ENCODE data around the gene DHRSX.

Gene DHRSX

GRCh38 chrX:2500803-2501558 lies at the start of gene DHRSX, which contains the start of gene ZBED1:
DHRSX (minus strand) TSS chrX:2500976; CDS start chrX:2500925, 51 bp downstream.
ZBED1 (minus strand) TSS chrX:2500976; CDS start chrX:2490719, 10,257 bp downstream.
- ChIA-PET POLR2A (no interaction called here), CTCF (no interaction called here)
- no peak for TF ChIP-seq CTCF (IDR thresholded peaks at IDR 0.05; ENCODE audit: control extremely low read depth, extremely low read depth, low read depth, missing control alignments)
- peak; percentile 89 for DNase-seq (ENCODE audit: extremely low spot score)

DNA sequence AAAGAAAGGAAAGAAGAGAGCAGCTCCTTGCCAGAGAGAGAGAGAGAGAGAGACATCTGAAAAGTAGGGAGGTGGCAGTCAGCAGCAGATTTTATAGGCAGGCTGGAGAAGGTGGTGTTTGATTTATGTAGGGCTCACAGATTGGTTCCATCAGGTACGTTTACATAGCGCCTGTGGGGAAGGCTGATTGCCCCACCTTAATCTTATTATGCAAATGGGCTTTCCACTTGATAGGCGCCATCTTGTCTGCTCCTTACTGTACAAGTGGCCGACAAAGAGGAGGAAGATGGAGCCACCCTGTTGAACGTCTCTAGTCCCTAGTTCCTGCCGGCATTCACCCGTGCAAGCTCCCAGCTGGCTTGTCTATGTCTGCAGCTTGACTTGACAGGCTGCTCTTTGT lies 49.1 kb upstream of the DHRSX start:
- DNase-seq (ENCODE audit: extremely low spot score) = no peak
- no peak for TF ChIP-seq CTCF (IDR thresholded peaks at IDR 0.05; ENCODE audit: control extremely low read depth, extremely low read depth, low read depth, missing control alignments)
- POLR2A ChIA-PET = no interaction called here
- CTCF ChIA-PET = no interaction called here

- DNase-seq (ENCODE audit: extremely low spot score) = no peak
- CTCF ChIA-PET = no interaction called here
- no peak for TF ChIP-seq CTCF (IDR thresholded peaks at IDR 0.05; ENCODE audit: control extremely low read depth, extremely low read depth, low read depth, missing control alignments)
- POLR2A ChIA-PET = no interaction called here
These were observed 48.1 kb upstream of the DHRSX start for GRCh38 chrX:2548711-2549423.

GRCh38 chrX:2547736-2548135 lies 47.0 kb upstream of the DHRSX start:
- POLR2A ChIA-PET = no interaction called here
- TF ChIP-seq CTCF (IDR thresholded peaks at IDR 0.05; ENCODE audit: control extremely low read depth, extremely low read depth, low read depth, missing control alignments) = no peak

DNA sequence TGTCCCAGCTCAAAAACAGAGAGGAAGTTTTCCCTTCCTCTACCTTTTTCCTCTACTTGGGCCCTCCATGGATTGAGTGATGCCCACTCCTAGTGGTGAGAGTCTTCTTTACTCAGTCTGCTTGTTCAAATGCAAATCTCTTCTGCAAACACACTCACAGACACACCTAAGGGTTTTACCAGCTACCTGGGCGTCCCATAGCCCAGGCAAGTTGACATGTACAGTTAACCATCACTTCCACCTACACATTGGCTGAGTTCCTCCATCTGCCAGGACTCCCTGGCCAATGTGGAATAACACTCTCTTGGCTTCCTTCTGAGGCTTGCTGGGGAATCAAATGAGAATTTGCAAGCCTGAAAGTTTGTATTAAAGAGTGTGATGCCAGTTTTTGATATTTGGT lies 45.7 kb upstream of the DHRSX start:
- no peak for TF ChIP-seq CTCF (IDR thresholded peaks at IDR 0.05; ENCODE audit: control extremely low read depth, extremely low read depth, low read depth, missing control alignments)
- ChIA-PET POLR2A (no interaction called here), CTCF (no interaction called here)
- no peak for DNase-seq (ENCODE audit: extremely low spot score)

More at GRCh38 chrX:2547736-2548135, 47.0 kb upstream of the DHRSX start:
- CTCF ChIA-PET = no interaction called here
- no peak for DNase-seq (ENCODE audit: extremely low spot score)

DNA sequence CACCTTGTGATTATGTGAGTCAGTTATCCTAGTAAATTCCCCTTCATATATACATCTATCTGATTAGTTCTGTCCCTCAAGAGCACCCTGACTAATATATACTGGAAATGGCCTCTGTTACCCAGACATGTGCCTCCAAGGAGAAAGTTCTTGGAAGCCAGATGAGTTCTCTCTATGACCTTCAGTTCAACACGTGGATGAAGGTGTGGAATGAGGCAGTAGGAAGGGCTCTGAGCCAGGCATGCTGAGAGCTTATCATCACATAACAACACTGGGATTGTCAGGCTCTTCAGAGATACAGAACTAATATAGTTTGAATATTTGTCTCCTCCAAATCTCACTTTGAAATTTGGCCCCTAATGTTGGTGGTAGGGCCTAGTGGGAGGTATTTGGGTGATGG lies 44.4 kb upstream of the DHRSX start:
- ChIA-PET POLR2A (no interaction called here), CTCF (no interaction called here)
- TF ChIP-seq CTCF (IDR thresholded peaks at IDR 0.05; ENCODE audit: control extremely low read depth, extremely low read depth, low read depth, missing control alignments) = no peak
- DNase-seq (ENCODE audit: extremely low spot score) = no peak

All from GM10248 (cell line).